Measurements from ENCODE around the gene UBB.

DNA sequence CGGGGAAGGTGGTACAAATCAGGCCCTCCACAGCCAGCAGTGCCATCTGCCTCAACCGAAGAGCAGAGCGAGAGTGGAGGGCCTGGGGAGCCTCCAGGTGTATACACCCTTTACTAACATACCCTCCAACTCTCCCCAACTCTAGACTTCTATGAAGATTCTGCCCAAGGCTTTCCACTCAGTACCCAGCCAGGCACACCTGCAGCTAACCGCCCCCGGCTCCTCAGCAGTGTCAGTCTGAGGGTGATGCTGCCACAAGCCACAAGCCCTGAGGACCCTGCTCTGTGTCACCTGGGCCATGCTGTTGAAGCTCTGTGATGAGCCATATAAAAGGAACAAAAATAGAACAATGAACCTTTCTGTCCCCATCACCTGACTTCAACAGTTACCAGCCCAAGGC is 31.5 kb upstream of the UBB start:
- TF ChIP-seq, protein P1, sequence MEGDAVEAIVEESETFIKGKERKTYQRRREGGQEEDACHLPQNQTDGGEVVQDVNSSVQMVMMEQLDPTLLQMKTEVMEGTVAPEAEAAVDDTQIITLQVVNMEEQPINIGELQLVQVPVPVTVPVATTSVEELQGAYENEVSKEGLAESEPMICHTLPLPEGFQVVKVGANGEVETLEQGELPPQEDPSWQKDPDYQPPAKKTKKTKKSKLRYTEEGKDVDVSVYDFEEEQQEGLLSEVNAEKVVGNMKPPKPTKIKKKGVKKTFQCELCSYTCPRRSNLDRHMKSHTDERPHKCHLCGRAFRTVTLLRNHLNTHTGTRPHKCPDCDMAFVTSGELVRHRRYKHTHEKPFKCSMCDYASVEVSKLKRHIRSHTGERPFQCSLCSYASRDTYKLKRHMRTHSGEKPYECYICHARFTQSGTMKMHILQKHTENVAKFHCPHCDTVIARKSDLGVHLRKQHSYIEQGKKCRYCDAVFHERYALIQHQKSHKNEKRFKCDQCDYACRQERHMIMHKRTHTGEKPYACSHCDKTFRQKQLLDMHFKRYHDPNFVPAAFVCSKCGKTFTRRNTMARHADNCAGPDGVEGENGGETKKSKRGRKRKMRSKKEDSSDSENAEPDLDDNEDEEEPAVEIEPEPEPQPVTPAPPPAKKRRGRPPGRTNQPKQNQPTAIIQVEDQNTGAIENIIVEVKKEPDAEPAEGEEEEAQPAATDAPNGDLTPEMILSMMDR (conservative IDR thresholded peaks at IDR 0.05; ENCODE audit: low read depth, low read length): no peak
- TF ChIP-seq EZH2 (IDR thresholded peaks at IDR 0.05; ENCODE audit: low read length, unreplicated experiment) (no peak), EZH2phosphoT487 (IDR thresholded peaks at IDR 0.05; ENCODE audit: borderline replicate concordance, low read length) (no peak)
